SH-SY5Y (cell line): Measurements from ENCODE around the gene KLK1.

Experiments
- GATA2 ChIP-seq: IDR thresholded peaks from 2 replicates; pipeline ENCODE4 v1.6.1; 2011; ENCODE audit warnings: mild to moderate bottlenecking, low read depth, low read length
- GATA3 ChIP-seq: IDR thresholded peaks from 2 replicates; pipeline ENCODE4 v1.6.1; 2011; ENCODE audit warnings: low read depth, mild to moderate bottlenecking, low read length, moderate library complexity

GRCh38 chr19:50812474-50812873 lies 11.1 kb downstream of the KLK1 start:
- TF ChIP-seq GATA3 = no peak
- no peak for TF ChIP-seq GATA2
